HL-60 (cell line): ENCODE data around the gene TPK1.

Source experiments
- DNase-seq, 2 experiments: peaks; one replicate each; pipeline ENCODE4 v3.0.0-alpha.2; 2010 to 2020; ENCODE audit warnings: low read depth in 1 of 2, low spot score in 1 of 2
- H3K27ac ChIP-seq: fragments of 250-450 bp; sonication (Bioruptor Pico); replicated peaks from 2 replicates; pipeline ENCODE4 v1.5.1; 2020; ENCODE audit warnings: mild to moderate bottlenecking, moderate library complexity
- H3K27me3 ChIP-seq: fragments of 250-450 bp; sonication (Bioruptor Pico); 2 replicates; pipeline ENCODE4 v1.5.1; 2021; ENCODE audit warnings: mild to moderate bottlenecking, moderate library complexity; ENCODE audit not compliant: insufficient read depth, poor library complexity, severe bottlenecking
- H3K4me3 ChIP-seq: replicated peaks from 2 replicates; pipeline ENCODE4 v1.5.1; 2011; ENCODE audit warnings: mild to moderate bottlenecking, control low read depth, low read length; ENCODE audit not compliant: insufficient read depth
- CTCF ChIP-seq: IDR thresholded peaks from one replicate; pipeline ENCODE4 v1.5.1; 2011; ENCODE audit warnings: low read length, control low read depth, inconsistent platforms; ENCODE audit not compliant: insufficient read depth
- GABPA ChIP-seq: IDR thresholded peaks from 2 replicates; pipeline ENCODE4 v1.6.1; 2012; ENCODE audit warnings: low read depth
- POLR2AphosphoS5 ChIP-seq: IDR thresholded peaks from 2 replicates; pipeline ENCODE4 v1.6.1; 2012; ENCODE audit warnings: low read depth
- REST ChIP-seq: IDR thresholded peaks from 2 replicates; pipeline ENCODE4 v1.6.1; 2012; ENCODE audit warnings: low read depth; ENCODE audit not compliant: insufficient replicate concordance
- SPI1 ChIP-seq: IDR thresholded peaks from 2 replicates; pipeline ENCODE4 v1.6.1; 2012; ENCODE audit warnings: low read depth, mild to moderate bottlenecking, borderline replicate concordance

Gene TPK1

DNA sequence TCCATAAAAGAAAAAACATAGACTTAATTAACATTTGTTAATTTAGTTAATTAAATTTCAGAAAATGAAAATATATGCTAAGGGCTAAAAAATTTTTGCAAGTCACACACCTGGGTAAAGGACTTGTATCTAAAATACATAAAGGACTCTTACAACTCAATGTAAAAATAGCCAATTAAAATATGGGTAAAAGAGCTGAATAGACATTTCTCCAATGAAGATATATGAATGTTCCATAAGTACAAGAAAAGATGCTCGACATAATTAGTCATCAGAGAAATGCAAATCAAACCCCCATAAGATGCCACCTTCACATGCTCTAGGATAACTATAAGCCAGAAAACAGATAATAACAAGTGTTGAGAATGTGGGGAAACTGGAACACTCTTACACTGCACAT, 288.0 kb downstream of the TPK1 start:
- H3K27ac ChIP-seq = no peak overlapping the region
- no peak overlapping the region for H3K4me3 ChIP-seq
- no peak for TF ChIP-seq CTCF
- TF ChIP-seq SPI1 = no peak
- no peak for TF ChIP-seq POLR2AphosphoS5
- TF ChIP-seq REST = no peak
- no peak for TF ChIP-seq GABPA
- no peak for DNase-seq
- no peaks in the 10 kb centered on the region for H3K27me3 ChIP-seq

- Histone ChIP-seq H3K4me3 (no peak overlapping the region), H3K27ac (no peak overlapping the region), H3K27me3 (no peaks in the 10 kb centered on the region)
- no peak for TF ChIP-seq REST
- no peak for TF ChIP-seq CTCF
- TF ChIP-seq GABPA = no peak
- TF ChIP-seq POLR2AphosphoS5 = no peak
- TF ChIP-seq SPI1 = no peak
- no peak for DNase-seq
Observed at GRCh38 chr7:144546782-144547181, 289.1 kb downstream of the TPK1 start.

DNA sequence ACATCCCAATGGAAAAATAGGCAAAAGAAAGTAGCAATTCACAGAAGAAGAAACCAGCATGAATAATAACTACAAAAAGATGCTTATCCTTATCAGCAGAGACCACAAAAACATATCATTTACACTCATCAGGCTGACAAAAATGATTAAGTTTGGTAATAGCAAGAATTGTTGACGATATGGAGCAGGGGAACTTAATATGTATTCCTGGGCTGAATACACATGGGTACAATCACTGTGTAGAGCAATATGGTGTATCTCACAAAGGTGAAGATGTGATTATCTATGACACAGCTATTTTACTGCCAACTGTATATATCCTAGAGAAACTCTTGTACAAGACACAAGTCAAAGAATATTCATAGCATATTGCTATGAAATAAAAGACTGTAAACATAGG, 290.5 kb downstream of the TPK1 start:
- no peak for TF ChIP-seq GABPA
- no peak for TF ChIP-seq POLR2AphosphoS5
- TF ChIP-seq SPI1 = no peak
- no peak for TF ChIP-seq CTCF
- TF ChIP-seq REST = no peak
- DNase-seq = no peak
- no peak overlapping the region for H3K4me3 ChIP-seq

More for the DNA sequence above, 290.5 kb downstream of the TPK1 start:
- no peak overlapping the region for H3K27ac ChIP-seq
- no peaks in the 10 kb centered on the region for H3K27me3 ChIP-seq
